ENCODE results near the gene JAGN1. TPM values are rescaled to one million over a fixed set of nuclear protein-coding genes. Genes with fewer than 3 reads are reported as not detected.
"Not testable (repeated sequence)": the region's sequence is repeated elsewhere in the genome, so short reads cannot be mapped to it uniquely, and the experiment has no call there.

The JAGN1 gene
- total and polyA plus RNA-seq, 7 experiments from 2014 or later: 16.0 to 54.5 (median 29.1) TPM

DNA sequence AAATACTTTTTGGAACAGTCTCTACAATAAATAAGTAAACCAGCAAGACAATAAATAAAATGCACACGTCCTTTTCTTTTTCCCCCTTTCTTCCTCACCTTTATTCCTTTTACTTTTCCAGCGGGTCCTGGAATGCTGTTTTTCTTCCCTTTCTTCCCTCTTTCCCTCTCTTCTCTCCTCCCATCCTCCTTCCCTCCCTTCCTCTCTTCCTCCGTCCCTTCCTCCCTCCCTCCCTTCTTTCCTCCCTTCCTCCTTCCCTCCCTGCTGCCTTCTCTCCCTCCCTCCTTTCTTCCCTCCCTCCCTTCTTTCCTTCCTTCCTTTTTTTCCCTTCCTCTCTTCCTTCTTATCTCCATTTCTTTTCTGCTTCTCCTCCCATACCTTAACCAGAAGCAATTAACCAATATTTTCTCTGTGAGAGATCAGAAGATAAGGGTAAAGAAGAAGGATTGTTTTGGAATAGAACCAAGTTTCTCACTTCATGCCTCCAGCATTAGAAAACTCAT is 8.9 kb downstream of the JAGN1 start:
- Mint-ChIP-seq H3K4me1 (peaks cover 23 to 61% (median 49%) of the 10 kb centered on the region in 7 donors), H3K4me3 (no peak overlapping the region), H3K9me3 (no peaks in the 10 kb centered on the region), H3K36me3 (peaks cover 4 to 6% (median 5%) of the 10 kb centered on the region in 5 donors), H3K27me3 (no peaks in the 10 kb centered on the region), H3K27ac (peak overlapping the region in 2 of 9 donors; percentile 48 to 86)
- DNase-seq: no peak
- intact Hi-C loops (cut with micrococcal nuclease): no loop called here
- no peak for ATAC-seq
- peaks cover 10 to 20% of the 10 kb centered on the region in 2 donors for H3K4me1 ChIP-seq (ENCODE audit: control insufficient read depth in 2 of 2, insufficient read depth in 2 of 2, low read length in 2 of 2)
- H3K9me3 ChIP-seq (ENCODE audit: control insufficient read depth in 2 of 3, low read length in 3 of 3): no peaks in the 10 kb centered on the region
- POLR2A ChIA-PET: interaction anchor here (0.7 to 1.6 kb wide), 2 partner anchors 9 to 21 kb away, joined by 3 to 6 read pairs; partner anchors contain the start of gene JAGN1
- CTCF ChIA-PET: no interaction called here
- H3K27ac ChIP-seq (ENCODE audit: low read depth, low read length): no peak overlapping the region
- H3K4me3 ChIP-seq (ENCODE audit: low read length): no peak overlapping the region
- peaks cover 0 to 4% (median 0%) of the 10 kb centered on the region in 3 experiments for H3K36me3 ChIP-seq (ENCODE audit: control insufficient read depth in 2 of 3, insufficient read depth in 3 of 3, low read length in 3 of 3)
- H3K27me3 ChIP-seq (ENCODE audit: control insufficient read depth in 2 of 2, insufficient read depth in 2 of 2, low read length in 2 of 2): no peaks in the 10 kb centered on the region

GRCh38 chr3:9900965-9901415 is 10.6 kb downstream of the JAGN1 start:
- H3K27ac ChIP-seq (ENCODE audit: low read depth, low read length); H3K36me3 ChIP-seq (ENCODE audit: control insufficient read depth in 2 of 3, insufficient read depth in 3 of 3, low read length in 3 of 3); H3K9me3 Mint-ChIP-seq; H3K4me3 ChIP-seq (ENCODE audit: low read length); H3K36me3 Mint-ChIP-seq; DNase-seq; H3K27me3 ChIP-seq (ENCODE audit: control insufficient read depth in 2 of 2, insufficient read depth in 2 of 2, low read length in 2 of 2); ATAC-seq; H3K9me3 ChIP-seq (ENCODE audit: control insufficient read depth in 2 of 3, low read length in 3 of 3); CTCF ChIA-PET; H3K27me3 Mint-ChIP-seq; intact Hi-C loops (cut with micrococcal nuclease): not testable (repeated sequence)
- Mint-ChIP-seq H3K4me3 (peak overlapping the region in 1 of 10 donors; percentile 24), H3K4me1 (peaks cover 18 to 49% (median 39%) of the 10 kb centered on the region in 7 donors), H3K27ac (peak overlapping the region in 4 of 9 donors; percentile 1 to 76 (median 30))
- POLR2A ChIA-PET: interaction anchor here (0.9 to 1.6 kb wide), 2 partner anchors 11 to 34 kb away, joined by 4 to 6 read pairs; partner anchors contain the start of gene JAGN1
- H3K4me1 ChIP-seq (ENCODE audit: control insufficient read depth in 2 of 2, insufficient read depth in 2 of 2, low read length in 2 of 2): peaks cover 10 to 15% of the 10 kb centered on the region in 2 donors

- Mint-ChIP-seq H3K4me3 (peak overlapping the region in 5 of 10 donors; percentile 24 to 66 (median 37)), H3K4me1 (peaks cover 18 to 43% (median 32%) of the 10 kb centered on the region in 7 donors), H3K9me3 (no peaks in the 10 kb centered on the region), H3K27ac (peak overlapping the region in 1 of 9 donors; percentile 68), H3K27me3 (no peaks in the 10 kb centered on the region), H3K36me3 (peaks cover 0 to 2% (median 0%) of the 10 kb centered on the region in 5 donors)
- Histone ChIP-seq H3K4me3 (ENCODE audit: low read length) (no peak overlapping the region), H3K36me3 (ENCODE audit: control insufficient read depth in 2 of 3, insufficient read depth in 3 of 3, low read length in 3 of 3) (no peaks in the 10 kb centered on the region), H3K9me3 (ENCODE audit: control insufficient read depth in 2 of 3, low read length in 3 of 3) (no peaks in the 10 kb centered on the region), H3K27me3 (ENCODE audit: control insufficient read depth in 2 of 2, insufficient read depth in 2 of 2, low read length in 2 of 2) (no peaks in the 10 kb centered on the region), H3K27ac (ENCODE audit: low read depth, low read length) (no peak overlapping the region), H3K4me1 (ENCODE audit: control insufficient read depth in 2 of 2, insufficient read depth in 2 of 2, low read length in 2 of 2) (peaks cover 10 to 13% of the 10 kb centered on the region in 2 donors)
- ChIA-PET POLR2A (interaction anchor here (0.9 to 2.1 kb wide), 5 partner anchors 9 to 33 kb away, joined by 3 to 10 read pairs (median 4); partner anchors contain the start of genes CRELD1 and JAGN1), CTCF (interaction anchor here (0.6 kb wide), 1 partner anchor 292 kb away, joined by 3 read pairs; no protein-coding TSS in a partner anchor)
- intact Hi-C loops (cut with micrococcal nuclease): loop anchor here in 1 of 2 donors (1.0 kb wide), 2 partner anchors 12 to 125 kb away; partner anchors contain the start of gene JAGN1
- DNase-seq (peak in 1 of 9 donors; percentile 50), ATAC-seq (peak; percentile 37)
Observed at GRCh38 chr3:9901967-9902366, 11.6 kb downstream of the JAGN1 start.

DNA sequence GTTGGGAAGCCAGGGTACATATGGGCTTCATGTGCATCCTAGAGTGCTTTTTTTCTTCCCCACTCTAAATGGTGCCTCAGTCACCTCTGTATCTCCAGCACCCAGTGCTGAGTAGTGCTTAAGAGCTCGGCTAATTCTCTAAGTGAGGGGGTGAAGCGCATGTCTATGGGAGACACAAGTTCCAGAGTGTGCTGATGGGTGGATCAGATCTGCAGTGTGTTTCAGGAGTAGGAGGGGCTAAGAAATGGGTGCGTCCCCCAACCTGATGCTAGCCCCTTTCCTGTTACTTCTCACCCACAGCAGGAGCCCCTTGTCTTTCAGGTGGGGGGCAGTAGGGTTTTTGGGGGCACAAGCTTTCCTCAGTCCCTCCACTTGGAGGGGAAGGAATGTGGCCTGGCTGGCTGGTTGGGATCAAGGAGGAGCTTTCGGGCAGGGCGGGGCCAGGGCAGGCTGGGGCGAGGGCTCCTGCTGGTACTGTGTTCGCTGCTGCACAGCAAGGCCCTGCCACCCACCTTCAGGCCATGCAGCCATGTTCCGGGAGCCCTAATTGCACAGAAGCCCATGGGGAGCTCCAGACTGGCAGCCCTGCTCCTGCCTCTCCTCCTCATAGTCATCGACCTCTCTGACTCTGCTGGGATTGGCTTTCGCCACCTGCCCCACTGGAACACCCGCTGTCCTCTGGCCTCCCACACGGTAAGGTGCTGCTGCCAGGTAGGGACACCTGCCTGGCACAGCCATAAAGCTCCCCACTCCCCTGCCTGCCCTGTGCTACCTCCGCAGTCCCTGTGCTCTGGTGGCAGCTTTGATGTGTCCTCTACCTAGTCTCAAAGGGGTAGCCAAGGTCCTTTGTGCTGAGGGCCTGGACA is 12.2 kb downstream of the JAGN1 start, which contains the start of gene IL17RE:
TSS of gene IL17RE (plus strand) at position 477 of the 866 bp plus-strand sequence. CDS start at position 562, 85 bp downstream.
- peak within 1 kb of the TSS in 4 of 9 donors; percentile 42 to 76 (median 62) for H3K27ac Mint-ChIP-seq
- ATAC-seq (peak; percentile 38), DNase-seq (no peak)
- ChIA-PET POLR2A (interaction anchor here (1.0 to 2.1 kb wide), 4 partner anchors 9 to 31 kb away, joined by 3 to 10 read pairs (median 4); partner anchors contain the start of genes CRELD1 and JAGN1), CTCF (interaction anchor here (0.6 to 0.8 kb wide), 2 partner anchors 9 to 292 kb away, joined by 3 read pairs; no protein-coding TSS in a partner anchor)
- Histone ChIP-seq H3K4me3 (ENCODE audit: low read length) (no peak within 1 kb of the TSS), H3K27me3 (ENCODE audit: control insufficient read depth in 2 of 2, insufficient read depth in 2 of 2, low read length in 2 of 2) (no peaks in the 10 kb centered on the region), H3K9me3 (ENCODE audit: control insufficient read depth in 2 of 3, low read length in 3 of 3) (no peaks in the 10 kb centered on the region), H3K4me1 (ENCODE audit: control insufficient read depth in 2 of 2, insufficient read depth in 2 of 2, low read length in 2 of 2) (peaks cover 10 to 13% of the 10 kb centered on the region in 2 donors), H3K27ac (ENCODE audit: low read depth, low read length) (no peak within 1 kb of the TSS), H3K36me3 (ENCODE audit: control insufficient read depth in 2 of 3, insufficient read depth in 3 of 3, low read length in 3 of 3) (no peaks in the 10 kb centered on the region)
- H3K36me3 Mint-ChIP-seq: peaks cover 0 to 1% (median 0%) of the 10 kb centered on the region in 5 donors
- intact Hi-C loops (cut with micrococcal nuclease): loop anchor here in 1 of 2 donors (1.0 kb wide), 2 partner anchors 12 to 125 kb away; partner anchors contain the start of gene JAGN1
- H3K9me3 Mint-ChIP-seq: no peaks in the 10 kb centered on the region
- no peaks in the 10 kb centered on the region for H3K27me3 Mint-ChIP-seq
- H3K4me3 Mint-ChIP-seq: peak within 1 kb of the TSS in 7 of 10 donors; percentile 23 to 66 (median 37)
- H3K4me1 Mint-ChIP-seq: peaks cover 18 to 42% (median 32%) of the 10 kb centered on the region in 7 donors

GRCh38 chr3:9903238-9903624 is 12.8 kb downstream of the JAGN1 start:
- Mint-ChIP-seq H3K4me3 (peak overlapping the region in 3 of 10 donors; percentile 9 to 61 (median 40)), H3K4me1 (peaks cover 17 to 36% (median 26%) of the 10 kb centered on the region in 7 donors), H3K9me3 (no peaks in the 10 kb centered on the region), H3K27me3 (no peaks in the 10 kb centered on the region), H3K27ac (peak overlapping the region in 4 of 9 donors; percentile 31 to 61 (median 49)), H3K36me3 (no peaks in the 10 kb centered on the region)
- no peaks in the 10 kb centered on the region for H3K36me3 ChIP-seq (ENCODE audit: control insufficient read depth in 2 of 3, insufficient read depth in 3 of 3, low read length in 3 of 3)
- ChIA-PET CTCF (interaction anchor here (0.8 kb wide), 1 partner anchor 10 kb away, joined by 3 read pairs; no protein-coding TSS in a partner anchor), POLR2A (interaction anchor here (1.1 to 2.1 kb wide), 2 partner anchors 12 to 14 kb away, joined by 3 to 10 read pairs; partner anchors contain the start of gene JAGN1)
- no peak overlapping the region for H3K27ac ChIP-seq (ENCODE audit: low read depth, low read length)
- H3K4me1 ChIP-seq (ENCODE audit: control insufficient read depth in 2 of 2, insufficient read depth in 2 of 2, low read length in 2 of 2): peaks cover 10 to 13% of the 10 kb centered on the region in 2 donors
- H3K9me3 ChIP-seq (ENCODE audit: control insufficient read depth in 2 of 3, low read length in 3 of 3): no peaks in the 10 kb centered on the region
- H3K4me3 ChIP-seq (ENCODE audit: low read length): no peak overlapping the region
- no peaks in the 10 kb centered on the region for H3K27me3 ChIP-seq (ENCODE audit: control insufficient read depth in 2 of 2, insufficient read depth in 2 of 2, low read length in 2 of 2)
- DNase-seq: no peak
- intact Hi-C loops (cut with micrococcal nuclease): no loop called here
- no peak for ATAC-seq

- Mint-ChIP-seq H3K4me1 (peaks cover 14 to 30% (median 24%) of the 10 kb centered on the region in 7 donors), H3K4me3 (peak overlapping the region in 1 of 10 donors; percentile 33), H3K27me3 (no peaks in the 10 kb centered on the region), H3K9me3 (no peaks in the 10 kb centered on the region), H3K36me3 (no peaks in the 10 kb centered on the region), H3K27ac (no peak overlapping the region)
- Histone ChIP-seq H3K4me3 (ENCODE audit: low read length) (no peak overlapping the region), H3K27me3 (ENCODE audit: control insufficient read depth in 2 of 2, insufficient read depth in 2 of 2, low read length in 2 of 2) (no peaks in the 10 kb centered on the region), H3K4me1 (ENCODE audit: control insufficient read depth in 2 of 2, insufficient read depth in 2 of 2, low read length in 2 of 2) (peaks cover 10 to 13% of the 10 kb centered on the region in 2 donors), H3K36me3 (ENCODE audit: control insufficient read depth in 2 of 3, insufficient read depth in 3 of 3, low read length in 3 of 3) (no peaks in the 10 kb centered on the region), H3K27ac (ENCODE audit: low read depth, low read length) (no peak overlapping the region), H3K9me3 (ENCODE audit: control insufficient read depth in 2 of 3, low read length in 3 of 3) (no peaks in the 10 kb centered on the region)
- DNase-seq (no peak), ATAC-seq (no peak)
- ChIA-PET POLR2A (no interaction called here), CTCF (interaction anchor here (0.7 kb wide), 1 partner anchor 327 kb away, joined by 3 read pairs; no protein-coding TSS in a partner anchor)
- intact Hi-C loops (cut with micrococcal nuclease): no loop called here
Observed at GRCh38 chr3:9903904-9904303, 13.5 kb downstream of the JAGN1 start.
